Panc1 (cell line): Measurements from ENCODE around the gene NOS1AP. TPM values are rescaled to one million over a fixed set of nuclear protein-coding genes. Genes with fewer than 3 reads are reported as not detected.

Experiments
- ATAC-seq: fragments of 200-7000 bp; cut with Tn5 transposase; 2 replicates; pipeline ENCODE4 v1.9.1; 2020; ENCODE audit warnings: mild to moderate bottlenecking, moderate library complexity
- BruUV-seq: library from RNA; stranded (reverse); fragments of 400-500 nt; replicated peaks from 2 replicates; lab custom pipeline; 2021; lab: Mats Ljungman, UMichigan
- CTCF ChIA-PET: fragments of 300-600 bp; sonication (Branson Sonifier 250); formaldehyde crosslinking; loops from one replicate; lab custom pipeline; 2022; ENCODE audit warnings: antibody characterized with exemption; lab: Charles Lee
- POLR2A ChIA-PET: fragments of 300-600 bp; sonication (Branson Sonifier 250); formaldehyde crosslinking; loops from one replicate; lab custom pipeline; 2022; ENCODE audit warnings: antibody characterized with exemption; lab: Charles Lee
- DNase-seq: peaks from one replicate; pipeline ENCODE4 v3.0.0-alpha.2; 2010; ENCODE audit warnings: low read depth, low spot score
- H3K27ac ChIP-seq: 2 replicates; pipeline ENCODE4 v1.5.1; 2011; ENCODE audit warnings: mild to moderate bottlenecking, low read length, inconsistent platforms
- H3K27me3 ChIP-seq: fragments of 200-500 bp; sonication (Bioruptor generic); 2 replicates; pipeline ENCODE4 v1.6.0; 2014; ENCODE audit warnings: low read length, inconsistent platforms; ENCODE audit not compliant: control insufficient read depth, insufficient read depth
- H3K36me3 ChIP-seq: fragments of 200-500 bp; sonication (Bioruptor generic); 2 replicates; pipeline ENCODE4 v1.5.1; 2014; ENCODE audit warnings: inconsistent platforms, mild to moderate bottlenecking, low read length, moderate library complexity; ENCODE audit not compliant: control insufficient read depth, insufficient read depth
- H3K4me1 ChIP-seq: 2 replicates; pipeline ENCODE4 v1.5.1; 2011; ENCODE audit warnings: inconsistent platforms, mild to moderate bottlenecking, low read length, moderate library complexity; ENCODE audit not compliant: control insufficient read depth, insufficient read depth
- H3K4me3 ChIP-seq, 2 experiments: 2 replicates each; pipeline ENCODE4 v1.5.1; 2011 to 2012; ENCODE audit warnings: low read depth in 2 of 2, low read length in 2 of 2, mild to moderate bottlenecking in 2 of 2, inconsistent platforms in 1 of 2, moderate library complexity in 1 of 2
- H3K9me3 ChIP-seq: fragments of 200-500 bp; sonication (Bioruptor generic); 2 replicates; pipeline ENCODE4 v1.5.1; 2014; ENCODE audit warnings: low read depth, mild to moderate bottlenecking, inconsistent platforms, low read length, moderate library complexity; ENCODE audit not compliant: control insufficient read depth, insufficient read depth
- POLR2AphosphoS5 ChIP-seq: IDR thresholded peaks from 2 replicates; pipeline ENCODE4 v1.6.1; 2012; ENCODE audit warnings: mild to moderate bottlenecking, low read depth, low read length, moderate library complexity
- SIN3A ChIP-seq: IDR thresholded peaks from 2 replicates; pipeline ENCODE4 v1.6.1; 2012; ENCODE audit warnings: low read depth, mild to moderate bottlenecking, low read length, moderate library complexity, borderline replicate concordance; ENCODE audit not compliant: insufficient read depth
- TCF7L2 ChIP-seq: IDR thresholded peaks from 2 replicates; pipeline ENCODE4 v1.6.1; 2011; ENCODE audit warnings: mild to moderate bottlenecking, low read depth, low read length, inconsistent platforms
- in situ Hi-C: cut with HindIII; loops from 2 replicates; pipeline ENCODE4 v1.10.0; 2016; ENCODE audit warnings: low sequenced_read_pairs, low pct_unique_long_range_greater_than_20kb
- intact Hi-C: fragments of 100-400 bp; cut with micrococcal nuclease; formaldehyde crosslinking; loops from one replicate; pipeline ENCODE4 v1.10.0; 2022; ENCODE audit not compliant: unreplicated experiment
- total RNA-seq: library from RNA; stranded (reverse); gene quantifications from one replicate; pipeline ENCODE4 v1.2.1, GENCODE V29; 2021; ENCODE audit not compliant: unreplicated experiment
- TF ChIP-seq, protein P1 (sequence below), 2 experiments: IDR thresholded peaks; 2 replicates each; pipeline ENCODE4 v1.6.1; 2011 to 2012; ENCODE audit warnings: low read depth in 2 of 2, control low read depth in 1 of 2, low read length in 1 of 2, mild to moderate bottlenecking in 1 of 2, moderate library complexity in 1 of 2; ENCODE audit not compliant: insufficient read depth in 1 of 2
- TF ChIP-seq, protein P2 (sequence below): fragments of 450-650 bp; IDR thresholded peaks from 2 replicates; pipeline ENCODE4 v1.5.1; 2017; ENCODE audit warnings: mild to moderate bottlenecking

The NOS1AP gene
- total RNA-seq, 1 experiment from 2014 or later: 27.9 TPM

DNA sequence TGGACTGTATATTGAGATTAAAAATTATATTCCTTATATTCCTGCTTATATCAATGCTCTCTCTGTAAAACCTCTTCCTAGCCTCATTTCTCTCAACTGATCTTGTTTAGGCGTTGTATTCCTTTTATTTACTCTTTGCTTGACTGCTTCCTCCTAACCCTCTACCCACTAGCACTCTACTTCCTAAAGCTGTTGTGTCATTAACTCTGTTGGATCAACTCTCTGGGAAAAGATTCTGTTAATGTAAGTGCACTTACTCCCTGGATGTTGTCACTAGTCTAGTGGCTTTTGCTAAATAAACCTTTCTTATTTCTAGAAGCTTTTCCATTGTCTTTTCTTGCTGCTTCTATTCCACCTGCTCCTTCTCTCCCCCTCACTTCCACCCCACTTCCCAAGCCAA is 300.7 kb downstream of the NOS1AP start:
- ATAC-seq (no peak), DNase-seq (no peak)
- ChIA-PET POLR2A (no interaction called here), CTCF (no interaction called here)
- Histone ChIP-seq H3K4me3 (no peak overlapping the region), H3K27me3 (no peaks in the 10 kb centered on the region), H3K36me3 (peaks cover 2% of the 10 kb centered on the region; the same call in 1 of the 2 replicates), H3K27ac (no peak overlapping the region), H3K4me1 (no peaks in the 10 kb centered on the region), H3K9me3 (no peaks in the 10 kb centered on the region)
- no TSS peak for BruUV-seq
- TF ChIP-seq, protein P1, sequence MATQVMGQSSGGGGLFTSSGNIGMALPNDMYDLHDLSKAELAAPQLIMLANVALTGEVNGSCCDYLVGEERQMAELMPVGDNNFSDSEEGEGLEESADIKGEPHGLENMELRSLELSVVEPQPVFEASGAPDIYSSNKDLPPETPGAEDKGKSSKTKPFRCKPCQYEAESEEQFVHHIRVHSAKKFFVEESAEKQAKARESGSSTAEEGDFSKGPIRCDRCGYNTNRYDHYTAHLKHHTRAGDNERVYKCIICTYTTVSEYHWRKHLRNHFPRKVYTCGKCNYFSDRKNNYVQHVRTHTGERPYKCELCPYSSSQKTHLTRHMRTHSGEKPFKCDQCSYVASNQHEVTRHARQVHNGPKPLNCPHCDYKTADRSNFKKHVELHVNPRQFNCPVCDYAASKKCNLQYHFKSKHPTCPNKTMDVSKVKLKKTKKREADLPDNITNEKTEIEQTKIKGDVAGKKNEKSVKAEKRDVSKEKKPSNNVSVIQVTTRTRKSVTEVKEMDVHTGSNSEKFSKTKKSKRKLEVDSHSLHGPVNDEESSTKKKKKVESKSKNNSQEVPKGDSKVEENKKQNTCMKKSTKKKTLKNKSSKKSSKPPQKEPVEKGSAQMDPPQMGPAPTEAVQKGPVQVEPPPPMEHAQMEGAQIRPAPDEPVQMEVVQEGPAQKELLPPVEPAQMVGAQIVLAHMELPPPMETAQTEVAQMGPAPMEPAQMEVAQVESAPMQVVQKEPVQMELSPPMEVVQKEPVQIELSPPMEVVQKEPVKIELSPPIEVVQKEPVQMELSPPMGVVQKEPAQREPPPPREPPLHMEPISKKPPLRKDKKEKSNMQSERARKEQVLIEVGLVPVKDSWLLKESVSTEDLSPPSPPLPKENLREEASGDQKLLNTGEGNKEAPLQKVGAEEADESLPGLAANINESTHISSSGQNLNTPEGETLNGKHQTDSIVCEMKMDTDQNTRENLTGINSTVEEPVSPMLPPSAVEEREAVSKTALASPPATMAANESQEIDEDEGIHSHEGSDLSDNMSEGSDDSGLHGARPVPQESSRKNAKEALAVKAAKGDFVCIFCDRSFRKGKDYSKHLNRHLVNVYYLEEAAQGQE (IDR thresholded peaks at IDR 0.05; ENCODE audit: insufficient read depth in 1 of 2, low read depth in 2 of 2, low read length in 1 of 2): no peak
- TF ChIP-seq POLR2AphosphoS5 (no peak), TCF7L2 (no peak), SIN3A (no peak)
- TF ChIP-seq, protein P2, sequence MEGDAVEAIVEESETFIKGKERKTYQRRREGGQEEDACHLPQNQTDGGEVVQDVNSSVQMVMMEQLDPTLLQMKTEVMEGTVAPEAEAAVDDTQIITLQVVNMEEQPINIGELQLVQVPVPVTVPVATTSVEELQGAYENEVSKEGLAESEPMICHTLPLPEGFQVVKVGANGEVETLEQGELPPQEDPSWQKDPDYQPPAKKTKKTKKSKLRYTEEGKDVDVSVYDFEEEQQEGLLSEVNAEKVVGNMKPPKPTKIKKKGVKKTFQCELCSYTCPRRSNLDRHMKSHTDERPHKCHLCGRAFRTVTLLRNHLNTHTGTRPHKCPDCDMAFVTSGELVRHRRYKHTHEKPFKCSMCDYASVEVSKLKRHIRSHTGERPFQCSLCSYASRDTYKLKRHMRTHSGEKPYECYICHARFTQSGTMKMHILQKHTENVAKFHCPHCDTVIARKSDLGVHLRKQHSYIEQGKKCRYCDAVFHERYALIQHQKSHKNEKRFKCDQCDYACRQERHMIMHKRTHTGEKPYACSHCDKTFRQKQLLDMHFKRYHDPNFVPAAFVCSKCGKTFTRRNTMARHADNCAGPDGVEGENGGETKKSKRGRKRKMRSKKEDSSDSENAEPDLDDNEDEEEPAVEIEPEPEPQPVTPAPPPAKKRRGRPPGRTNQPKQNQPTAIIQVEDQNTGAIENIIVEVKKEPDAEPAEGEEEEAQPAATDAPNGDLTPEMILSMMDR: no peak
- in situ Hi-C loops: no loop called here
- intact Hi-C loops: no loop called here

DNA sequence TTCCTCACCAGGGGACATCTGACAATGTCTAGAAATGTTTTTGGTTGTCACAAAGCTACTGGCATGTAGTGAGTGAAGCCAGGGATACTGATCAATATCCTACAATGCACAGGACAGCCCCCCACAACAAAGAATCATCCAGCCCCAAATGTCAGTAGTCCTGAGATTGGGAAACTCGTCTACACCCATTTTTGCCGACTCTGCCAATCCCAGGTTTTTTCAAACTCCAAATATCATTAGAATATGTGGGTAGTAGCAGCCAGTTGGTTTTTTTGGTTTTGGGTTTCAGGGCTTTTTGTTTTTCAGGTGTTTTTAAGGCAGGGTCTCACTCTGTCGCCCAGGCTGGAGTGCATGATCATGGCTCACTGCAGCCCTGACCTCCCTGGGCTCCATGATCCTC is 301.2 kb downstream of the NOS1AP start:
- Histone ChIP-seq H3K36me3 (peaks cover 2% of the 10 kb centered on the region; the same call in 1 of the 2 replicates), H3K9me3 (no peaks in the 10 kb centered on the region), H3K4me1 (no peaks in the 10 kb centered on the region), H3K27ac (no peak overlapping the region), H3K27me3 (no peaks in the 10 kb centered on the region), H3K4me3 (no peak overlapping the region)
- no TSS peak for BruUV-seq
- DNase-seq: no peak
- CTCF ChIA-PET: no interaction called here
- no peak for ATAC-seq
- intact Hi-C loops: no loop called here
- in situ Hi-C loops: no loop called here
- TF ChIP-seq, protein P1 (IDR thresholded peaks at IDR 0.05; ENCODE audit: insufficient read depth in 1 of 2, low read depth in 2 of 2, low read length in 1 of 2): no peak
- TF ChIP-seq POLR2AphosphoS5: no peak
- TF ChIP-seq, protein P2: no peak
- TF ChIP-seq TCF7L2: no peak
- no peak for TF ChIP-seq SIN3A
- POLR2A ChIA-PET: no interaction called here
